ENCODE data around the gene NOSIP. TPM values are rescaled to one million over a fixed set of nuclear protein-coding genes. Genes with fewer than 3 reads are reported as not detected.

The NOSIP gene
- total and polyA plus RNA-seq, 10 of the 15 experiments (the other 5 are each of a cell fraction or from before 2014, with no cell fraction given): 7.2 to 85.5 (median 48.4) TPM

GRCh38 chr19:49580264-49581006 is at the start of gene NOSIP (continued):
- TF ChIP-seq USF2 (IDR thresholded peaks at IDR 0.05; ENCODE audit: borderline replicate concordance, low read depth, low read length) (no peak), BRCA1 (IDR thresholded peaks at IDR 0.05; ENCODE audit: low read depth, low read length) (no peak), GABPA (IDR thresholded peaks at IDR 0.05; ENCODE audit: low read depth) (peak; percentile 100), NBN (IDR thresholded peaks at IDR 0.05) (peak; percentile 87), POLR2A (IDR thresholded peaks at IDR 0.05; ENCODE audit: low read depth, low read length) (peak; percentile 100), BCLAF1 (IDR thresholded peaks at IDR 0.05) (no peak), SMAD1 (IDR thresholded peaks at IDR 0.05; ENCODE audit: low read depth, partially characterized antibody) (peak; percentile 72), IRF5 (IDR thresholded peaks at IDR 0.05; ENCODE audit: borderline replicate concordance) (no peak; the same call in 1 of the 2 replicates), TARDBP (IDR thresholded peaks at IDR 0.05; ENCODE audit: borderline replicate concordance) (peak; percentile 95), TAF1 (IDR thresholded peaks at IDR 0.05; ENCODE audit: borderline replicate concordance, low read depth, low read length) (peak; percentile 98), NKRF (conservative IDR thresholded peaks at IDR 0.05) (no peak; the same call in 1 of the 2 replicates), ZBED1 (IDR thresholded peaks at IDR 0.05; ENCODE audit: borderline replicate concordance) (peak; percentile 69; the same call in 1 of the 2 replicates), CHD1 (IDR thresholded peaks at IDR 0.05; ENCODE audit: low read depth, low read length) (no peak), STAT3 (IDR thresholded peaks at IDR 0.05; ENCODE audit: low read depth, low read length) (no peak), MYB (IDR thresholded peaks at IDR 0.05; ENCODE audit: borderline replicate concordance, low read depth, low read length) (no peak), IRF4 (IDR thresholded peaks at IDR 0.05; ENCODE audit: low read depth, low read length) (peak; percentile 72; the same call in 1 of the 2 replicates), FOS (IDR thresholded peaks at IDR 0.05; ENCODE audit: borderline replicate concordance, extremely low read depth, insufficient read length) (no peak), HCFC1 (IDR thresholded peaks at IDR 0.05; ENCODE audit: low read length) (peak; percentile 99), NRF1 (conservative IDR thresholded peaks at IDR 0.05; ENCODE audit: low read depth, low read length) (no peak), ZNF274 (IDR thresholded peaks at IDR 0.05; ENCODE audit: insufficient read depth, insufficient read length) (no peak), SMARCA5 (IDR thresholded peaks at IDR 0.05) (0 out of 2 replicates have a peak, but pooled peaks have one; percentile 29), TCF7 (IDR thresholded peaks at IDR 0.05; ENCODE audit: borderline replicate concordance) (no peak; the same call in 1 of the 2 replicates), PAX8 (IDR thresholded peaks at IDR 0.05) (no peak), MEF2A (IDR thresholded peaks at IDR 0.05; ENCODE audit: insufficient read depth, low read depth, low read length) (0 out of 2 replicates have a peak, but pooled peaks have one; percentile 13), RBBP5 (conservative IDR thresholded peaks at IDR 0.05) (no peak), NFYA (IDR thresholded peaks at IDR 0.05; ENCODE audit: borderline replicate concordance, low read depth, low read length) (no peak)

Measured in GM12878 (cell line).